Activated naive CD8-positive, alpha-beta T cell treated with anti-CD3 and anti-CD28 coated beads for 36 hours (primary cell): ENCODE results near the gene ZNF747. TPM values are rescaled to one million over a fixed set of nuclear protein-coding genes. Genes with fewer than 3 reads are reported as not detected.

Experiments used
- DNase-seq: peaks from one replicate; pipeline ENCODE4 v3.0.0; 2021
- H3K27ac Mint-ChIP-seq: one replicate; pipeline ENCODE4 v1.8.0; 2022; ENCODE audit warnings: mild to moderate bottlenecking, moderate library complexity, mixed read lengths
- H3K27me3 Mint-ChIP-seq: one replicate; pipeline ENCODE4 v1.8.0; 2022; ENCODE audit warnings: mild to moderate bottlenecking, mixed read lengths
- H3K36me3 Mint-ChIP-seq: one replicate; pipeline ENCODE4 v1.8.0; 2021; ENCODE audit warnings: mild to moderate bottlenecking, mixed read lengths
- H3K4me1 Mint-ChIP-seq: one replicate; pipeline ENCODE4 v1.8.0; 2021; ENCODE audit warnings: mixed read lengths
- H3K4me3 Mint-ChIP-seq: one replicate; pipeline ENCODE4 v1.8.0; 2022; ENCODE audit warnings: mild to moderate bottlenecking, moderate library complexity, mixed read lengths
- H3K9me3 Mint-ChIP-seq: one replicate; pipeline ENCODE4 v1.8.0; 2022; ENCODE audit warnings: mixed read lengths
- total RNA-seq, 2 experiments: library from RNA; stranded (reverse); gene quantifications; one replicate each; pipeline ENCODE4 v1.2.3, GENCODE V29; 2021

ZNF747 gene
- 10 to 100 TPM; 10.9 to 11.2 TPM for total RNA-seq

DNA sequence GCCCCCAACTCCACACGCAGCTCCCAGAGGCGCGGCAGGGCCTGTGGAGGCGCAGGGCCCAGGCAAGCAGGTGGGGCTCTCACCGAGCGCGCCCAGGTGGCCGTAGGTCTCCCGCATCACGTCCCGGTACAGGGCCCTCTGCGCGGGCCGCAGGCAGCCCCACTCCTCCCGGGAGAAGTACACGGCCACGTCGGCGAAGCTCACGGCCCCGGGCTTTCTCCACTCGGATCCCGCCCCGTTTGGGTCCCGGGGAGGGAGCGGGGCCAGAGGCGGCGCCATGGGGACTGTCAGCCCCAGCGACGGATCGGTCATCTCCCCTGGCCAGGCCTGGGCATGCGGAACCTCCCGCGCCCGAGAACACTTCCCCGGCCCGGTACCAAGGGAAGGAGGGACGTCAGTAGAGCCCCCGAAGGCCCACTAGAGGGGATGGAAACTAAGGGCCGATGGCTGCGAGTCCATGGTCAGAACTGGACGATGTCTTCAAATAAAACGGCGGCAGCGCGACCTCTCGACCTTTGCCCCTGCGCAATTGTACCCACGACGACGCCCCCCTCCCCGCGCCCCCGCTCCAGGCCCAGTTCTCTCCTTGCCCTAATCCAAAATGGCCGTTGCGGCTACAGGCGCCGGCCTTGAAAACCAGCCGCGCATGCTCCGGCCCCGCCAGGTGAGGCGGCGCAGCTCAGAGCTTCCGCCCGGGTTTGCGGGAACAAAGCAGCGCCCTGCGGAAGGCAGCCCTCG is at the start of gene ZNF747:
Gene ZNF747 (minus strand): TSS at position 491 of the 738 bp plus-strand sequence. CDS start 179 bp downstream, at position 312.
- peak within 1 kb of the TSS; percentile 99 for H3K27ac Mint-ChIP-seq
- H3K36me3 Mint-ChIP-seq, result peaks cover 36% of the 10 kb centered on the region
- DNase-seq, result peak; percentile 93
- H3K9me3 Mint-ChIP-seq, result no peaks in the 10 kb centered on the region
- peak within 1 kb of the TSS; percentile 98 for H3K4me3 Mint-ChIP-seq
- no peaks in the 10 kb centered on the region for H3K27me3 Mint-ChIP-seq
- peaks cover 32% of the 10 kb centered on the region for H3K4me1 Mint-ChIP-seq

DNA sequence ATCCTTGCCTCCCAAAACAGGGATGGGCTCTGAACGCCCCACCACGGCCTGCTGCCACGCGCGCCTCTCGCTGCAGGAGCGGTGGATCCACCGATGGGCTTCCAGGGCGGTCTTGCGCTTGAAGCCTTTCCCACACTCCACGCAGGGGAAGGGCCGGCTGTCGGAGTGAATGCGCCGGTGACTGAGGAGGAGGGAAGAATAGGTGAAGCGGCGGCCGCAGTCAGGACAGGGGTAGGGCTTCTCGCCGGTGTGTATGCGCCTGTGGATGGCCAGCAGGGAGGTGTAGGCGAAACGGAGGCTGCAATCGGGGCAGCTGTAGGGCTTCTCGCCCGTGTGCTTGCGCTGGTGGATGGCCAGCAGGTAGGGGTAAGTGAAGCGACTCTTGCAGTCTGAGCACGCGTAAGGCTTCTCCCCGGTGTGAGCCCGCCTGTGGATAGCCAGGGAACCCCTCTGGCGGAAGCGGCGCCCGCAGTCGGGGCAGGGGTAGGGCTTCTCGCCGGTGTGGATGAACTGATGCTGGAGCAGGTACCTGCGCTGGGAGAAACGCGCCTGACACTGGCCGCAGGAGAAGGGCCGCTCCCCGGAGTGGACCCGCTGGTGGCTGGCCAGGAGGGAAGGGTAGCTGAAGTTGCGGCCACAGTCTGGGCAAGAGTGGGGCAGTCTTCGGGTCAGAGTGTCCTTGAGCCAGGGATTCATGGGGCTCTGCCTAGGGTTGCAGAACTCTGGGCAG is 48.1 kb upstream of the ZNF747 start:
- H3K36me3 Mint-ChIP-seq, result peaks cover 31% of the 10 kb centered on the region
- DNase-seq, result no peak
- no peaks in the 10 kb centered on the region for H3K9me3 Mint-ChIP-seq
- H3K4me3 Mint-ChIP-seq, result no peak overlapping the region
- H3K27ac Mint-ChIP-seq, result no peak overlapping the region
- H3K4me1 Mint-ChIP-seq, result peaks cover 21% of the 10 kb centered on the region
- no peaks in the 10 kb centered on the region for H3K27me3 Mint-ChIP-seq

DNA sequence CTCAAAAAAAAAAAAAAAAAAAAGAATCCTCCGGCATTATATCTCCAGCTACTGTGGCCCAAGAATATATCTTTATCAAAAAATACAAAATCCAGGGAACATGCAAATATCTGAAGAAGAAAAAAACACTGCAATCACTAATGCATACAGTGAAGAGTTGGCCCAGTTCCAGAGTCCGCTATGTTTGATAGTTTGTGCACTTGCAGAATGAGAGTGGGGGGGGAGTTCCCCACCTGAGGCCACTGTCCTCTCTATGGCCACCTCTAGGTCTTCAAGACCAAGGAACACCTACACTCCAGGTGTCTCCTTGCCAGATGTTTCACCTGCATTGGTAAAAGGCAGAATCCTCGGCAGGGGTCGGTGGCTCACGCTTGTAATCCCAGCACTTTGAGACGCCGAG is 46.8 kb upstream of the ZNF747 start:
- H3K4me3 Mint-ChIP-seq, result no peak overlapping the region
- no peaks in the 10 kb centered on the region for H3K9me3 Mint-ChIP-seq
- H3K36me3 Mint-ChIP-seq, result peaks cover 21% of the 10 kb centered on the region
- H3K27me3 Mint-ChIP-seq, result no peaks in the 10 kb centered on the region
- H3K4me1 Mint-ChIP-seq, result peaks cover 11% of the 10 kb centered on the region
- H3K27ac Mint-ChIP-seq, result no peak overlapping the region
- DNase-seq, result no peak

DNA sequence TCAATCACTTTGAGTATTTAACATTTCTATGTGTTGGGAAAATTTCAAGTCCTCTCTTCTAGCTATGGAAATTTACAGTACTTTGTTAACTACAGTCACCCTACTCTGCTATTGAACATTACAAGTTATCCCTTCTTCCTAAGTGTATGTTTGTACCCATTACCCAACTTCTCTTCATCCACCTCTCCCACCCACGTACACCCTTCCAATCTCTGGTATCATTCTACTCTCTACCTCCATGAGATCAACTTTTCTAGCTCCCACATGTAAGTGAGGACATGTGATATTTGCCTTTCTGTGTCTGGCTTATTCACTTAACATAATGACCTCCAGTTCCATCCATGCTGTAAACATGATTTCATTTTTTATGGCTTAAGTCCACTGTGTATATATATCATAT is 40.0 kb upstream of the ZNF747 start:
- Mint-ChIP-seq H3K27ac (peak overlapping the region; percentile 30), H3K4me1 (peaks cover 19% of the 10 kb centered on the region), H3K9me3 (no peaks in the 10 kb centered on the region), H3K27me3 (no peaks in the 10 kb centered on the region), H3K36me3 (peaks cover 2% of the 10 kb centered on the region), H3K4me3 (no peak overlapping the region)
- no peak for DNase-seq

DNA sequence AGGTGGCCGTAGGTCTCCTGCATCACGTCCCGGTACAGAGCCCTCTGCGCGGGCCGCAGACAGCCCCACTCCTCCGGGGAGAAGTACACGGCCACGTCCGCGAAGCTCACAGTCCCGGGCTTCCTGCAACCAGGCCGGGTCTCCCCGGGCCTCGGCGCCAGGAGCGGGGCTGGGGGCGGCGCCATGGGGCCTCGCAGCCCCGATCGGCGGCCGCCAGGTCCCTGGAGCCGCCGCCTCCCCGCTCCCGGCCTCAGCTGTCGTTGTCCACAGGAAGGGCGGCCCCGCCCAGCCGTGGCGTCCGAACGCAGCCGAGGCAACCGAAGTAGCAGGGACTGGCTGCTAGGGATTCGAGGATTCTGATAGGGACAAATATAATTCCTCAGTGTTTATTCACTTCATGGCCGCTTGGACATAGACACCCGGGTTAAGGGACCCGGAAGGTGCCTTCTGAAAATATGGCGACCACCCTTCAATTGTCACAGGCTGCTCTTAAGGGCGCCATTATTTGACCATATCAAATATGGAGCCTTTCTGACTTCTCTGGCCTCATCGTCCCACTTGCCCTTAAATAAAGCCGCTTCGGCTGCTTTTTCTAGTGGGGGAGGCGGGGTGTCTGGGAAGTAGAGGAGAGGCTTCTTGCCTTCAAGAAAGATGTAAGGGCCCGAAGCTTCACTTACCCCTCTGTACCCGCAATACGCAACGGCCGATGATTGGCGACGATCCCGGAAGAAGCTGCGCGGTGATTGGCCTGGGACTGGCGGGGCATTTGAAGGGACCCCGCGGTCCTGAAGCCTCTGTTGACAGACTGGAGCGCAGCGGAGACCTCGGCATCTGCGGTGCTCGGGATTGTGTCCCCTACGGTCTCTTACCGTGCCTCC is 37.0 kb upstream of the ZNF747 start, which contains the start of gene ZNF688:
Gene ZNF688 (minus strand): TSS at position 270 of the 878 bp plus-strand sequence. CDS start 85 bp downstream, at position 185.
- peak; percentile 94 for DNase-seq
- Mint-ChIP-seq H3K27ac (peak within 1 kb of the TSS; percentile 90), H3K27me3 (no peaks in the 10 kb centered on the region), H3K9me3 (no peaks in the 10 kb centered on the region), H3K4me3 (peak within 1 kb of the TSS; percentile 95), H3K4me1 (peaks cover 38% of the 10 kb centered on the region), H3K36me3 (peaks cover 4% of the 10 kb centered on the region)

DNA sequence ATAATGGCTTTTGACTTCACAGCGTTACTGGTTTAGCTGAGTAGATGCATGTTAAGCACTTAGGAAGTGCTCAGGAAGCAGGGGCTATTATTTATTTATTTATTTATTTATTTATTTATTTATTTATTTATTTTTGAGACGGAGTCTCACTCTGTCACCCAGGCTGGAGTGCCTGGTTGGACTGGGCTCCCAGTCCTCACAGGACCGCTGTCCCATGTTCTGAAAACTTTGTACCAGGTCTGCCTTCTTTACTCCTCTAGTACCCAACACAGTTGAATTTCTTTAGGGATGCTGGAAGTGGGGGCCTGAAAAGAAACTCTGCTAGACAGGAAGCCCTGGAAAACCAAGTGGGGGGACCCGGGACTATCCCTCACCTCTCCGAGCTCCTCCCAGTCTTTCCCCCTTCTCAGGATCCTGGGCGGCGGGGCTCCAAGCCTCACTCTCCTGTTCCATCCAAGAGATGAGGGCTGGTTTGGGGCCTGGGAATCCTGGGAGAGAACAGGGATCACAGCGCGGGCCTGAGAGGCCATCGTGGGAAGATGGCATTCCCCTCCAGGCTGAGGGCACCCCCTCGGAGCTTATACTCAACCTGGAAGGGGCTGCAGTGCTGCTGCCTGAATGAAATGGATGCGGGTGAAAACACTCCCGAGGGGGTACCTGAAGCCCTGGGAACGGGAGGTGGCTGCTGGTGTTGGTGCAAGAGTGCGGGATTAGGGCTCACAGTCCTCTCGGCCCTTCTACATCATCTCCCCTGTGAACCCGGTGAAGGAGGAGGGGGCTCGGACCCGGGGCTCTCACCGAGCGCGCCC is 36.2 kb upstream of the ZNF747 start:
- Mint-ChIP-seq H3K27ac (peak overlapping the region; percentile 90), H3K36me3 (peaks cover 4% of the 10 kb centered on the region), H3K27me3 (no peaks in the 10 kb centered on the region), H3K4me1 (peaks cover 37% of the 10 kb centered on the region), H3K4me3 (peak overlapping the region; percentile 95), H3K9me3 (no peaks in the 10 kb centered on the region)
- no peak for DNase-seq

DNA sequence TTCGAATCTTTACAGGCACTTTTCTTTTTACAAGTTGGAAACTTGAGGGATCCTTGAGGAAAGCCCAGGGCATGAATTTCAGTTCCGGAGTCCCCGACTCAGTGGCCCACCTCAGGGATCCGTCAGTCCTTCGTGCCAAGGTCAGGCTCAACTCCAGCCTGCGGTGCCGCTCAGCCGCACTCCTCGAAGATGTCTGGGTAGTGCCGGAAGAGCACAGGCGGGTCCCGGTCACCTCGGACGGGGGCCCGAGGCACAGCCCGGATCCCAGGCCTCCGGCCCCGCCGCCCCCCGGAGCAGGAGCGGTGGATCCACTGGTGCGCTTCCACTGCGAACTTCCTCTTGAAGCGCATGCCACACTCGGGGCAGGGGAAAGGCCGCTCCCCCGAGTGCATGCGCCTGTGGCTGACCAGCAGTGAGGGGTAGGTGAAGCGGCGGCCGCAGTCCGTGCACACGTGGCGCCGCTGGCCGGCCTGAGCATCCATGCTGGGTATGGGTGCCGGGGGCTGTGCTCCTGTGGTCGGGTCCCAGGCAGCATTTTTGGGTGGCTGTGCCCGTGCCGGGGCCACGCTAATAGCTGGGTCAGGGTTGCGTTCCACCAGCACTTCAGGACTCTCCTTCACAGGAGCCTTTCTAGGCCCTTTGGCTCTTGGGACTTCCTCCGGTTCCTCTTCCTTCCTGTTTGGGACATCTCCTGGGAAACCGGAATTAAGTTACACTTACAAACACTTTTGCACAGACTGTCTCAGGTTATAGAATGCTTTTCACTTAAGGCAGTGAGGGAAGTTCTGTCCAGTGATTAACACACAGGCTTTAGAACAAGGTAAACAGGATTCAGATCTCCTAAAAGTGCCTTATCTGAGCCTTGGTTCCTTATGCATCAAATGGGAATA is 35.3 kb upstream of the ZNF747 start:
- Mint-ChIP-seq H3K4me3 (peak overlapping the region; percentile 95), H3K36me3 (peaks cover 4% of the 10 kb centered on the region), H3K4me1 (peaks cover 37% of the 10 kb centered on the region), H3K27ac (no peak overlapping the region), H3K9me3 (no peaks in the 10 kb centered on the region), H3K27me3 (no peaks in the 10 kb centered on the region)
- no peak for DNase-seq

DNA sequence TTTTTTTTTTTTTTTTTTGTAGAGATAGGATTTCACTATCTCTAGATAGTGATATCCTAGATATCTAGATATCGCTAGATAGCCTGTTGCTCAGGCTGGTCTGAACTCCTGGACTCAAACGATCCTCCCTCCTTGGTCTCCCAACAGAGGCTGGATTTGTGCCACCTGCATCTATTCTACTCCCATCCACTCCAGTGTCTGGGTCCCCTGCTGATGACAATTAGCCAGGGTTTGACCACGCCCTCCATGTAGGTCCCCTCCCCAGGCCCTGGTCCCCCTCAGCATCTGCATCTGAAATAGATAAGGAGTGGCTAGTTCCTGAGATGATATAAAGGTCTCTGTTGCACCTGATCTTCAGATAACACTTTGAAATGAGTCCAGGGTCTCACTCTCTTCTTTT is 34.6 kb upstream of the ZNF747 start:
- Mint-ChIP-seq H3K27ac (peak overlapping the region; percentile 54), H3K27me3 (no peaks in the 10 kb centered on the region), H3K36me3 (peaks cover 4% of the 10 kb centered on the region), H3K9me3 (no peaks in the 10 kb centered on the region), H3K4me3 (no peak overlapping the region), H3K4me1 (peaks cover 33% of the 10 kb centered on the region)
- DNase-seq, result no peak

DNA sequence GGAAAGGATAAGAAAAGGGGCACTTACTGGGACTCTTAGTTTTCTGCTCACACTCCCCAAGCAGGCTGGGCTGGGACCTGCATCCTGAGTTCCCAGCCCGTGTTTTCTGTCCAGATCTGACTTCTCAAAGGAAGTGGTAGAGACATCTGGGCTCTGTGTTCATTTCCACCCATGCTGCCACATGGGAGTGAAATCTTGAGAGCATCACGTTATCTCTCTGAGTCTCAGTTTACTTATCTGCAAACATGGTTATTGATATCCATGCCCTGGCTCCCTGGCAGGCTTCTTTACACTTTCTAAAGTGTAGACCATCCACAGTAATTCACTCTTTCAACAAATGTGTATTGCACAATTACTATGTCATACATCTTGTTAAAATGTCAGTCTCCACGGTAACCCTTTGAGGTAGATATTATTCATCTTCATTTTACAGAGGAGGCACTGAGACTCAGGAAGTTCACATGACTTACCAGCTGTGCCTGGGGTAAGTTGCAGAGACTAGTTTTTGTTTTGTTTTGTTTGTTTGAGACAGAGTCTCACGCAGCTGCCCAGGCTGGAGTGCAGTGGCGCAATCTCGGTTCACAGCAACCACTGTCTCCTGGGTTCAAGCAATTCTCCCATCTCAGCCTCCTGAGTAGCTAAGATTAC is 33.5 kb upstream of the ZNF747 start:
- Mint-ChIP-seq H3K36me3 (peaks cover 4% of the 10 kb centered on the region), H3K4me3 (peak overlapping the region; percentile 64), H3K27me3 (no peaks in the 10 kb centered on the region), H3K27ac (peak overlapping the region; percentile 85), H3K4me1 (peaks cover 29% of the 10 kb centered on the region), H3K9me3 (no peaks in the 10 kb centered on the region)
- peak; percentile 44 for DNase-seq

DNA sequence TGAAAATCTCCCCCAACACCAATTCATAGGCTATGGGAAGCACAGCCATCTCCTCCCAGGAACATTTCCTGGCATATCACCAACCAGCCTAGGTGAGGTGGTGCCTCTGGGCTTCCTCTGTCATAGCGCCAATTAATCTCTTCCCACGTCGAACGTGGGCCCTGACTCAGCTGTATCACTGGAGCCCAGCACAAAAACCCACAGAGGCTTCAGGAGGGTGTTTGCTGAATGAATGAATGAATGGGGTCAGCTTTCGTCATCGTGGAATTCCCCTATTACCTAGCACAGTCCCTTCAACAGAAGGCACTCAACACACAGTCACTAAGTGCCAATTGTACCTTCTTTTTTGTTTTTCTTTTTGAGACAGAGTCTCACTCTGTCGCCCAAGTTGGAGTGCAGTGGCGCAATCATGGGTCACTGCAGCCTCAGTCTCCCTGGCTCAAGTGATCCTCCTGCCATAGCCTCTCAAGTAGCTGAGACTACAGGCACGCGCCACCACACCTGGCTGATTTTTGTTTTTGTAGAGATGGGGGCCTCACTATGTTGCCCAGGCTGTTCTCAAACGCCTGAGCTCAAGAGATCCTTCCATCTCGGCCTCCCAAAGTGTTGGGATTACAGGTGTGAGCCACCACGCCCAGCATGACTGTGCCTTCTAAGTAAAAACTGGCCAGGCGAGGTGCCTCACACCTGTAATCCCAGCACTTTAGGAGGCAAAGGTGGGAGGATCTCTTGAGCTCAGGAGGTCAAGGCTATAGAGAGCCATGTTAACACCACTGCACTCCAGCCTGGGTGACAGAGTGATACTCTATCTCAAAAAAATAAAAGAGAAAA is 32.7 kb upstream of the ZNF747 start:
- peak; percentile 51 for DNase-seq
- H3K27ac Mint-ChIP-seq, result peak overlapping the region; percentile 85
- H3K36me3 Mint-ChIP-seq, result peaks cover 4% of the 10 kb centered on the region
- no peaks in the 10 kb centered on the region for H3K27me3 Mint-ChIP-seq
- H3K4me3 Mint-ChIP-seq, result no peak overlapping the region
- H3K9me3 Mint-ChIP-seq, result no peaks in the 10 kb centered on the region
- H3K4me1 Mint-ChIP-seq, result peaks cover 27% of the 10 kb centered on the region

DNA sequence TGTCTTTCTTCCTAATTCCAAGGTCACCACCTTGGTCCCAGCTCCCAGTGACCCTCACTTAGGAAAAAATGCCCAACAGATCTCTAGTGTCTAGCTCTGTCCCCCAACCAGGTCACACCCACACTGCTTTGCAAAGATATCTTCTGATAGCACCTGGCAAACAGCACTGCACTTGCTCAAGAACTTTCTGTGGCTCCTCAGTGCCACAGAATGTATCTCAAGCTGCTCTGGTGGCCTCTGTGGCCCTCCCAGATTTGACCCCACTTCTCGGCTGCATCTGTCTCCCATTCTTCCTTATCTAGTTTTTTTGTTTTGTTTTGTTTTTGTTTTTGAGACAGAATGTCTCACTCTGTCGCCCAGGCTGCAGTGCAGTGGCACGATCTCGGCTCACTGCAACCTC is 31.9 kb upstream of the ZNF747 start:
- Mint-ChIP-seq H3K36me3 (peaks cover 4% of the 10 kb centered on the region), H3K27me3 (no peaks in the 10 kb centered on the region), H3K9me3 (no peaks in the 10 kb centered on the region), H3K4me3 (no peak overlapping the region), H3K4me1 (peaks cover 24% of the 10 kb centered on the region), H3K27ac (no peak overlapping the region)
- DNase-seq, result no peak

DNA sequence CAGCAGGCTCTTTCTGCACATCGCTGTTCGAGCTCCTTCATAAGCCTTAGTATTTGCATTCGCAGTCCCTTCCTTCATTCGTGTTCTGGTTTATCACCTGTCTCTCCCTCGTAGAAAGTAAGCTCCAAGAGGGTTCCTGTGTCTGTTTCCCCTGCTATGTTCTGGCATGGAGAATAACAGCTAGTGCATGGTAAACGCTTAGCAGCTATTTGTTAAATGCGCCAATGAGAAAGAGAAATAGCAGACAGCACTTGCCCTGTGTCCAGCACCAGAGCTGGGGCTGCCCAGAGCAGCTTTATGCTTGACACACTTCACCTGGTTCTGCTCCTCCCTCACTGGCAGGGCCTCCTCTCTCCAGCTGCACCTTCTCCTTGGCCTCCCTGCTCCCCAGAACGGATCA is 31.3 kb upstream of the ZNF747 start:
- H3K36me3 Mint-ChIP-seq, result peaks cover 3% of the 10 kb centered on the region
- no peaks in the 10 kb centered on the region for H3K9me3 Mint-ChIP-seq
- H3K27me3 Mint-ChIP-seq, result no peaks in the 10 kb centered on the region
- no peak overlapping the region for H3K4me3 Mint-ChIP-seq
- no peak overlapping the region for H3K27ac Mint-ChIP-seq
- no peak for DNase-seq
- H3K4me1 Mint-ChIP-seq, result peaks cover 29% of the 10 kb centered on the region
